ENCODE measurements around the gene FMR1NB.

The FMR1NB gene

GRCh38 chrX:148069759-148070503 lies 88.8 kb downstream of the FMR1NB start:
- H3K27ac ChIP-seq: no peak overlapping the region
- no peak for TF ChIP-seq CTCF (IDR thresholded peaks at IDR 0.05; ENCODE audit: low read depth, low read length)
- H3K9me3 ChIP-seq (ENCODE audit: severe bottlenecking): no peaks in the 10 kb centered on the region
- H3K27me3 ChIP-seq (ENCODE audit: insufficient read depth, low read depth, severe bottlenecking): peaks cover 24% of the 10 kb centered on the region
- no peaks in the 10 kb centered on the region for H3K36me3 ChIP-seq
- no peak for DNase-seq
- no peak overlapping the region for H3K4me3 ChIP-seq (ENCODE audit: low read depth, low read length)

- DNase-seq: no peak
- TF ChIP-seq CTCF (IDR thresholded peaks at IDR 0.05; ENCODE audit: low read depth, low read length): no peak
- H3K27me3 ChIP-seq (ENCODE audit: insufficient read depth, low read depth, severe bottlenecking): peaks cover 24% of the 10 kb centered on the region
- H3K27ac ChIP-seq: no peak overlapping the region
- no peak overlapping the region for H3K4me3 ChIP-seq (ENCODE audit: low read depth, low read length)
- no peaks in the 10 kb centered on the region for H3K9me3 ChIP-seq (ENCODE audit: severe bottlenecking)
- H3K36me3 ChIP-seq: no peaks in the 10 kb centered on the region
Observed at GRCh38 chrX:148070504-148070877, 89.4 kb downstream of the FMR1NB start.

All from WERI-Rb-1 (cell line).